Measurements from ENCODE around the gene YIPF4. TPM values are rescaled to one million over a fixed set of nuclear protein-coding genes. Genes with fewer than 3 reads are reported as not detected.

Gene YIPF4
- total and polyA plus RNA-seq, 2 of the 4 experiments (the other 2 are of a cell fraction): 3.6 to 6.8 TPM

GRCh38 chr2:32231959-32232358 lies 45.7 kb upstream of the YIPF4 start:
- H2BK120ac ChIP-seq (ENCODE audit: low read depth, low read length): no peak overlapping the region
- dilution Hi-C loops (cut with HindIII; ENCODE audit: low sequenced_read_pairs, unreplicated experiment): no loop called here
- in situ Hi-C loops (cut with MboI; ENCODE audit: low sequenced_read_pairs): no loop called here
- no peak overlapping the region for H2AK9ac ChIP-seq (replicated peaks; ENCODE audit: low read depth, low read length, poor library complexity)
- H2AFZ ChIP-seq (replicated peaks; ENCODE audit: low read length, poor library complexity): no peak overlapping the region
- no peaks in the 10 kb centered on the region for H3K36me3 ChIP-seq (ENCODE audit: control insufficient read depth, insufficient read depth, low read length)
- H3K9ac ChIP-seq (ENCODE audit: low read depth, low read length): no peak overlapping the region
- no peak overlapping the region for H3K14ac ChIP-seq (replicated peaks; ENCODE audit: low read depth, low read length)
- no peaks in the 10 kb centered on the region for H3K79me1 ChIP-seq (ENCODE audit: low read depth in 1 of 2, low read length in 2 of 2)
- CTCF ChIA-PET: no interaction called here
- ATAC-seq (ENCODE audit: low read depth): no peak
- no peak overlapping the region for H3K27ac ChIP-seq (ENCODE audit: insufficient read depth, low read length)
- H4K8ac ChIP-seq (ENCODE audit: low read depth in 2 of 2, low read length in 2 of 2): no peak overlapping the region
- peaks cover 3% of the 10 kb centered on the region; the same call in 1 of the 2 replicates for H3K9me1 ChIP-seq (ENCODE audit: insufficient read depth, low read length)
- H2BK5ac ChIP-seq (ENCODE audit: low read depth, low read length, poor library complexity, severe bottlenecking): no peak overlapping the region
- H4K5ac ChIP-seq (ENCODE audit: low read depth, low read length): no peak overlapping the region
- intact Hi-C loops (cut with micrococcal nuclease): no loop called here
- H3K4me3 ChIP-seq (ENCODE audit: insufficient read depth, low read depth, low read length): no peak overlapping the region
- POLR2A ChIA-PET (ENCODE audit: unreplicated experiment): no interaction called here
- no peaks in the 10 kb centered on the region for H3K9me3 ChIP-seq (ENCODE audit: control insufficient read depth, insufficient read depth, low read length)
- DNase-seq: no peak
- no peak overlapping the region for H2AK5ac ChIP-seq (ENCODE audit: low read depth, low read length)
- H3K4me2 ChIP-seq (ENCODE audit: low read depth, low read length): no peak overlapping the region
- no peak overlapping the region for H3K4ac ChIP-seq (ENCODE audit: low read depth, low read length)
- no peak overlapping the region for H2BK15ac ChIP-seq (ENCODE audit: low read depth, low read length)
- H4K91ac ChIP-seq (ENCODE audit: insufficient read depth, low read depth, low read length): no peak overlapping the region
- no peak overlapping the region for H3K56ac ChIP-seq (ENCODE audit: extremely low read depth, insufficient read depth, low read length)
- H3K27me3 ChIP-seq (ENCODE audit: control insufficient read depth, insufficient read depth, low read length): no peaks in the 10 kb centered on the region
- H4K20me1 ChIP-seq (ENCODE audit: insufficient read depth, low read length): no peaks in the 10 kb centered on the region
- WGBS, 2 experiments (ENCODE audit: extremely low coverage in 2 of 2, insufficient read length in 1 of 2): no CpG with 5 or more reads among the region's 4 CpGs
- no peak overlapping the region for H2BK20ac ChIP-seq (ENCODE audit: low read depth, low read length)
- no TSS peak for BruUV-seq (replicated peaks)
- no peak overlapping the region for H3K23ac ChIP-seq (ENCODE audit: low read depth, low read length)
- H3K18ac ChIP-seq (ENCODE audit: low read depth, low read length): no peak overlapping the region
- no peaks in the 10 kb centered on the region for H3K4me1 ChIP-seq (ENCODE audit: control insufficient read depth, insufficient read depth, low read length)
- TF ChIP-seq BHLHE40 (IDR thresholded peaks at IDR 0.05; ENCODE audit: low read depth, low read length): no peak
- no peak for TF ChIP-seq MXI1 (IDR thresholded peaks at IDR 0.05; ENCODE audit: borderline replicate concordance, low read depth, low read length)
- TF ChIP-seq RCOR1 (IDR thresholded peaks at IDR 0.05; ENCODE audit: insufficient replicate concordance, low read length): no peak
- TF ChIP-seq ELK1 (IDR thresholded peaks at IDR 0.05; ENCODE audit: borderline replicate concordance, low read depth, low read length): no peak
- no peak for TF ChIP-seq MAZ (IDR thresholded peaks at IDR 0.05; ENCODE audit: borderline replicate concordance, low read depth, low read length)
- TF ChIP-seq CHD1 (IDR thresholded peaks at IDR 0.05; ENCODE audit: low read depth, low read length): no peak
- no peak for TF ChIP-seq RFX5 (IDR thresholded peaks at IDR 0.05; ENCODE audit: low read depth, low read length)
- no peak for TF ChIP-seq FOS (IDR thresholded peaks at IDR 0.05; ENCODE audit: low read depth, low read length)

Data from IMR-90 (cell line).